HG03039 (cell line): ENCODE data around the gene LATS1.
"Not testable (repeated sequence)": the region's sequence is repeated elsewhere in the genome, so short reads cannot be mapped to it uniquely, and the experiment has no call there.

ENCODE experiments used
- ATAC-seq: cut with Tn5 transposase; IDR thresholded peaks from one replicate; pipeline ENCODE4 v1.9.1; 2021; ENCODE audit warnings: mild to moderate bottlenecking, moderate library complexity; ENCODE audit not compliant: unreplicated experiment

The LATS1 gene

GRCh38 chr6:149717588-149718458, at the start of gene LATS1:
LATS1 (minus strand) TSS chr6:149718101; CDS start chr6:149702126, 15,975 bp downstream.
- peak; percentile 82 for ATAC-seq

GRCh38 chr6:149766156-149766769, 48.4 kb upstream of the LATS1 start:
- no peak for ATAC-seq

GRCh38 chr6:149763866-149764265, 46.0 kb upstream of the LATS1 start:
- ATAC-seq, result no peak

- peak; percentile 93 for ATAC-seq
Observed at GRCh38 chr6:149761438-149761837, 43.5 kb upstream of the LATS1 start.

GRCh38 chr6:149756261-149756636, 38.3 kb upstream of the LATS1 start:
- no peak for ATAC-seq

GRCh38 chr6:149755300-149756260, 37.7 kb upstream of the LATS1 start:
- ATAC-seq, result no peak

GRCh38 chr6:149754548-149754947, 36.6 kb upstream of the LATS1 start:
- no peak for ATAC-seq

- not testable (repeated sequence) for ATAC-seq
Observed at GRCh38 chr6:149753374-149753637, 35.4 kb upstream of the LATS1 start.

- ATAC-seq, result no peak
Observed at GRCh38 chr6:149752600-149753373, 34.9 kb upstream of the LATS1 start.

GRCh38 chr6:149751920-149752319, 34.0 kb upstream of the LATS1 start:
- ATAC-seq, result not testable (repeated sequence)

GRCh38 chr6:149751239-149751638, 33.3 kb upstream of the LATS1 start:
- no peak for ATAC-seq

GRCh38 chr6:149750136-149750609, 32.3 kb upstream of the LATS1 start:
- ATAC-seq, result peak; percentile 28

- ATAC-seq, result peak; percentile 83
Observed at GRCh38 chr6:149749594-149750135, 31.8 kb upstream of the LATS1 start, which contains the start of gene PCMT1. PCMT1 (plus strand) TSS chr6:149749741; CDS start chr6:149749902, 161 bp downstream.

GRCh38 chr6:149749082-149749593, 31.2 kb upstream of the LATS1 start:
- not testable (repeated sequence) for ATAC-seq

GRCh38 chr6:149746147-149746946, 28.4 kb upstream of the LATS1 start, which contains the start of gene NUP43:
NUP43 (minus strand) TSS chr6:149746529; CDS start chr6:149746495, 34 bp downstream.
- ATAC-seq, result peak; percentile 48

GRCh38 chr6:149745252-149745651, 27.4 kb upstream of the LATS1 start:
- ATAC-seq, result not testable (repeated sequence)

GRCh38 chr6:149734915-149735314, 17.0 kb upstream of the LATS1 start:
- no peak for ATAC-seq

- ATAC-seq, result no peak
Observed at GRCh38 chr6:149733089-149733720, 15.3 kb upstream of the LATS1 start.
